Heart left ventricle (tissue), 16 donors: ENCODE results near the gene IL1RAPL1. TPM values are rescaled to one million over a fixed set of nuclear protein-coding genes. Genes with fewer than 3 reads are reported as not detected.

Source experiments
- ATAC-seq, 4 donors: fragments of 200-7000 bp; cut with Tn5 transposase; one replicate each; pipeline ENCODE4 v1.9.1; 2020 to 2022; ENCODE audit warnings: moderate library complexity in 4 of 4, mild to moderate bottlenecking in 3 of 4, moderate number of reproducible peaks in 1 of 4
- DNase-seq, 5 donors: peaks; one replicate each; pipeline ENCODE4 v3.0.0-alpha.2; 2020
- H3K27ac ChIP-seq, 12 donors: fragments of 200-600 bp; sonication (generic) in 4 of 12; one replicate each; pipeline versions ENCODE4 v1.5.0 to v1.8.0; 2016 to 2022; ENCODE audit warnings: mild to moderate bottlenecking in 2 of 12
- H3K27me3 ChIP-seq, 9 donors: fragments of 200-600 bp; sonication (generic) in 2 of 9; one replicate each; pipeline versions ENCODE4 v1.5.1 to v1.8.0; 2016 to 2022; ENCODE audit warnings: mild to moderate bottlenecking in 3 of 9
- H3K36me3 ChIP-seq, 9 donors: fragments of 200-600 bp; sonication (generic) in 2 of 9; one replicate each; pipeline versions ENCODE4 v1.5.0 to v1.8.0; 2018 to 2022; ENCODE audit warnings: mild to moderate bottlenecking in 2 of 9
- H3K4me1 ChIP-seq, 12 donors: fragments of 200-600 bp; sonication (generic) in 4 of 12; one replicate each; pipeline versions ENCODE4 v1.5.0 to v1.8.0; 2016 to 2022; ENCODE audit warnings: mild to moderate bottlenecking in 3 of 12
- H3K4me3 ChIP-seq, 12 donors: fragments of 200-600 bp; sonication (generic) in 4 of 12; one replicate each; pipeline versions ENCODE4 v1.5.0 to v1.8.0; 2017 to 2022; ENCODE audit warnings: mild to moderate bottlenecking in 9 of 12, moderate library complexity in 4 of 12
- H3K9me3 ChIP-seq, 12 donors: fragments of 200-600 bp; sonication (generic) in 4 of 12; one replicate each; pipeline versions ENCODE4 v1.5.0 to v1.8.0; 2016 to 2022; ENCODE audit warnings: mild to moderate bottlenecking in 1 of 12
- POLR2A ChIP-seq, 2 donors: fragments of 450-650 bp; IDR thresholded peaks; one replicate each; pipeline ENCODE4 v1.6.1; 2017; ENCODE audit warnings: antibody characterized with exemption in 2 of 2, mild to moderate bottlenecking in 2 of 2, moderate library complexity in 2 of 2
- WGBS, 4 donors: extraction: QIAGEN DNeasy Blood & Tissue Kit in 2 of 4; methylation state at CpG; one replicate each; pipeline versions ENCODE4 v1.1.5 to v1.1.7; 2013 to 2018; 5-methylcytosine and 5-hydroxymethylcytosine counted together
- intact Hi-C, 10 donors: fragments of 100-400 bp; cut with DNase I; formaldehyde crosslinking; loops; one replicate each; pipeline versions ENCODE4 v1.11.1 to v1.14.2; 2022
- polyA plus RNA-seq, 2 donors: library from polyadenylated mRNA; stranded (reverse); fragments of 200-250 nt; gene quantifications; one replicate each; pipeline ENCODE4 v1.2.3, GENCODE V29; 2013
- total RNA-seq, 9 donors: library from RNA; depleted of rRNA in 2 of 9; stranded (reverse); fragments of >200 nt in 2 of 9; fragmentation: NEBNext Ultra II Directional in 3 of 9; extraction: Animal tissue kit (Norgen Biotek cat#: 25700) in 3 of 9; gene quantifications; one replicate each; pipeline versions ENCODE4 v1.1.0 to v1.2.4, GENCODE V29; 2016 to 2023
- TF ChIP-seq, protein P1 (sequence below), 12 donors: fragments of 200-600 bp; sonication (generic) in 4 of 12; IDR thresholded peaks; one replicate each; pipeline versions ENCODE4 v1.5.0 to v1.8.0; 2018 to 2022; ENCODE audit warnings: antibody characterized with exemption in 12 of 12, mild to moderate bottlenecking in 5 of 12
- donor health status: ischemic (EF 13 %, LVEDD 7.1; RV severe dilation, severe dysfunction).
- donor health status: healthy with polysubstance abuse.
- donor health status: DM: no; HTN: yes; CAD: no.
- donor health status: DM: no; HTN: no; CAD: no.
- donor health status: ischemic (EF 25% LVEDD 6.9; RV normal size, moderate dysfunction).
- donor health status: ischemic (EF 25% LVEDD 5.7; RV mildly dilated, moderate dysfunction).
- donor health status: healthy.
- donor health status: DM: yes; HTN: yes; CAD: no.
- donor health status: ischemic (EF 35%, LVEDD 5.7; RV mildly dilated, moderate dysfunction).
- donor health status: nonischemic (EF 11% LVEDD 7.7; RV severe dilation, severe dysfunction).
- donor health status: DM: yes; HTN: yes; CAD: no.
- donor health status: PGD.
- donor health status: ischemic (EF 29% LVEDD 5.4; RV normal size, mild dysfunction).
- donor health status: nonischemic (EF 23%, LVEDD 6.1; RV moderate dilation, normal function).

Gene IL1RAPL1
- total and polyA plus RNA-seq, 11 donors, result 0.42 to 4.7 (median 2.3) TPM

DNA sequence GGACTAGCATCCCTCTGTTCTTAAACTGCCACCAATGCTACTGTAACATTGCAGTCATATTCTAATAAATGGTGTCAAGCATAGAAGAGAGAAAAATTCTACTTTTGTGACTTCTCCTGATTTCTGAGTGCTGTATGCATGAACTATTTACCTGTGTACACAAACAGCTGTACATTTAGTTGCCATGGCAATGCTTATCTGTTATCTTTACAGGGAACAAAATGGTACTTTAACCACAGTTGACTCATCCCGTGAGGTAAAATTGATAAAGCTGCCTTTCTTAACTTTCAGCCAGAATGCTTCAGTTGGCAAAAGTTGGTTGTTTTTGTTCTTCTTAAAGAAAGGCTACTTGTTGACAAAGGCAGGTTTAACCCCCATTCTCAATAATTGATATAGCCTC lies 1040.6 kb downstream of the IL1RAPL1 start:
- Histone ChIP-seq H3K4me3 (no peak overlapping the region), H3K27me3 (no peaks in the 10 kb centered on the region), H3K27ac (no peak overlapping the region), H3K4me1 (no peaks in the 10 kb centered on the region), H3K36me3 (no peaks in the 10 kb centered on the region), H3K9me3 (no peaks in the 10 kb centered on the region)
- ATAC-seq (no peak), DNase-seq (no peak)
- no peak for TF ChIP-seq POLR2A (IDR thresholded peaks at IDR 0.05)
- TF ChIP-seq, protein P1, sequence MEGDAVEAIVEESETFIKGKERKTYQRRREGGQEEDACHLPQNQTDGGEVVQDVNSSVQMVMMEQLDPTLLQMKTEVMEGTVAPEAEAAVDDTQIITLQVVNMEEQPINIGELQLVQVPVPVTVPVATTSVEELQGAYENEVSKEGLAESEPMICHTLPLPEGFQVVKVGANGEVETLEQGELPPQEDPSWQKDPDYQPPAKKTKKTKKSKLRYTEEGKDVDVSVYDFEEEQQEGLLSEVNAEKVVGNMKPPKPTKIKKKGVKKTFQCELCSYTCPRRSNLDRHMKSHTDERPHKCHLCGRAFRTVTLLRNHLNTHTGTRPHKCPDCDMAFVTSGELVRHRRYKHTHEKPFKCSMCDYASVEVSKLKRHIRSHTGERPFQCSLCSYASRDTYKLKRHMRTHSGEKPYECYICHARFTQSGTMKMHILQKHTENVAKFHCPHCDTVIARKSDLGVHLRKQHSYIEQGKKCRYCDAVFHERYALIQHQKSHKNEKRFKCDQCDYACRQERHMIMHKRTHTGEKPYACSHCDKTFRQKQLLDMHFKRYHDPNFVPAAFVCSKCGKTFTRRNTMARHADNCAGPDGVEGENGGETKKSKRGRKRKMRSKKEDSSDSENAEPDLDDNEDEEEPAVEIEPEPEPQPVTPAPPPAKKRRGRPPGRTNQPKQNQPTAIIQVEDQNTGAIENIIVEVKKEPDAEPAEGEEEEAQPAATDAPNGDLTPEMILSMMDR (IDR thresholded peaks at IDR 0.05), result no peak
- intact Hi-C loops, result no loop called here
- WGBS, 4 donors, result 75 to 83% (median 79%) methylated on average over 1 of the region's 1 CpG

- Histone ChIP-seq H3K27ac (no peak overlapping the region), H3K9me3 (no peaks in the 10 kb centered on the region), H3K4me3 (no peak overlapping the region), H3K27me3 (no peaks in the 10 kb centered on the region), H3K36me3 (no peaks in the 10 kb centered on the region), H3K4me1 (no peaks in the 10 kb centered on the region)
- ATAC-seq (no peak), DNase-seq (no peak)
- TF ChIP-seq, protein P1 (IDR thresholded peaks at IDR 0.05), result no peak
- no peak for TF ChIP-seq POLR2A (IDR thresholded peaks at IDR 0.05)
- intact Hi-C loops, result no loop called here
- WGBS, 4 donors, result 49 to 61% (median 55%) methylated on average over 2 of the region's 2 CpGs
These were observed 1047.3 kb downstream of the IL1RAPL1 start for GRCh38 chrX:29634516-29634915.

GRCh38 chrX:29636331-29636730 lies 1049.1 kb downstream of the IL1RAPL1 start:
- H3K4me3 ChIP-seq, result no peak overlapping the region
- H3K4me1 ChIP-seq, result no peaks in the 10 kb centered on the region
- H3K27ac ChIP-seq, result no peak overlapping the region
- no peaks in the 10 kb centered on the region for H3K9me3 ChIP-seq
- ATAC-seq (no peak), DNase-seq (no peak)
- no peaks in the 10 kb centered on the region for H3K27me3 ChIP-seq
- WGBS, 4 donors, result 43 to 77% (median 61%) methylated on average over 3 of the region's 3 CpGs
- intact Hi-C loops, result no loop called here
- H3K36me3 ChIP-seq, result no peaks in the 10 kb centered on the region
- TF ChIP-seq POLR2A (IDR thresholded peaks at IDR 0.05), result no peak
- TF ChIP-seq, protein P1 (IDR thresholded peaks at IDR 0.05), result no peak

GRCh38 chrX:29640106-29640505 lies 1052.9 kb downstream of the IL1RAPL1 start:
- H3K36me3 ChIP-seq, result no peaks in the 10 kb centered on the region
- no peaks in the 10 kb centered on the region for H3K4me1 ChIP-seq
- DNase-seq, result no peak
- no peaks in the 10 kb centered on the region for H3K9me3 ChIP-seq
- H3K27me3 ChIP-seq, result no peaks in the 10 kb centered on the region
- 71 to 92% (median 80%) methylated on average over 2 of the region's 2 CpGs for WGBS, 4 donors
- H3K27ac ChIP-seq, result no peak overlapping the region
- no peak for TF ChIP-seq POLR2A (IDR thresholded peaks at IDR 0.05)
- TF ChIP-seq, protein P1 (IDR thresholded peaks at IDR 0.05), result no peak
- no peak for ATAC-seq
- intact Hi-C loops, result no loop called here
- no peak overlapping the region for H3K4me3 ChIP-seq
